SU-DHL-6 (cell line): ENCODE data around the gene NLGN2.

Experiments used
- H2AFZ ChIP-seq: fragments of 200-600 bp; sonication (generic); 2 replicates; pipeline ENCODE4 v1.6.1; 2014; ENCODE audit warnings: low read depth, mild to moderate bottlenecking, moderate library complexity, mixed read lengths, antibody characterized with exemption, low read length; ENCODE audit not compliant: severe bottlenecking
- H3F3A ChIP-seq: fragments of 200-600 bp; shearing (Covaris generic); 2 replicates; pipeline ENCODE4 v1.6.0; 2016; ENCODE audit warnings: antibody characterized with exemption, mild to moderate bottlenecking; ENCODE audit not compliant: insufficient read depth
- H3K27ac ChIP-seq: fragments of 200-600 bp; sonication (generic); 2 replicates; pipeline ENCODE4 v1.5.1; 2016; ENCODE audit warnings: low read depth, mild to moderate bottlenecking, low read length, moderate library complexity, mixed read lengths
- H3K27me3 ChIP-seq: fragments of 200-600 bp; sonication (generic), shearing (Covaris generic); 2 replicates; pipeline ENCODE4 v1.6.0; 2014; ENCODE audit warnings: mild to moderate bottlenecking, low read length
- H3K36me3 ChIP-seq: fragments of 200-600 bp; sonication (generic); 2 replicates; pipeline ENCODE4 v1.6.1; 2014; ENCODE audit warnings: mild to moderate bottlenecking, low read length, mixed read lengths
- H3K4me2 ChIP-seq: fragments of 300-600, 200-600 bp; shearing (Covaris generic), sonication (generic); 2 replicates; pipeline ENCODE4 v1.6.0; 2014; ENCODE audit warnings: low read length, low read depth, mild to moderate bottlenecking; ENCODE audit not compliant: poor library complexity, severe bottlenecking
- H3K4me3 ChIP-seq: fragments of 200-600 bp; sonication (generic); 2 replicates; pipeline ENCODE4 v1.5.1; 2014; ENCODE audit warnings: antibody characterized with exemption, low read length, mild to moderate bottlenecking, mixed read lengths; ENCODE audit not compliant: insufficient read depth, poor library complexity, severe bottlenecking
- H3K79me2 ChIP-seq: fragments of 200-600 bp; sonication (generic); 2 replicates; pipeline ENCODE4 v1.6.1; 2014; ENCODE audit warnings: mild to moderate bottlenecking, low read length, moderate library complexity; ENCODE audit not compliant: insufficient read depth
- H3K9ac ChIP-seq: fragments of 200-600 bp; sonication (generic); 2 replicates; pipeline ENCODE4 v1.7.0; 2014; ENCODE audit warnings: mild to moderate bottlenecking, low read length
- H3K9me2 ChIP-seq: fragments of 200-600 bp; sonication (generic); replicated peaks from 2 replicates; pipeline ENCODE4 v1.6.1; 2014; ENCODE audit warnings: low read length; ENCODE audit not compliant: insufficient read depth
- H3K9me3 ChIP-seq: fragments of 200-600 bp; sonication (generic); 2 replicates; pipeline ENCODE4 v1.6.1; 2014; ENCODE audit warnings: low read length, mixed read lengths; ENCODE audit not compliant: insufficient read depth
- H4K20me1 ChIP-seq: fragments of 200-600 bp; sonication (generic); 2 replicates; pipeline ENCODE4 v1.6.1; 2014; ENCODE audit warnings: low read depth, mild to moderate bottlenecking, antibody characterized with exemption, low read length, moderate library complexity, mixed read lengths
- CTCF ChIP-seq: fragments of 200-600 bp; sonication (generic); IDR thresholded peaks from one replicate; pipeline ENCODE4 v1.5.1; 2017; ENCODE audit warnings: antibody characterized with exemption, mild to moderate bottlenecking, low read length, moderate library complexity; ENCODE audit not compliant: insufficient read depth, poor library complexity, severe bottlenecking
- EZH2phosphoT487 ChIP-seq: fragments of 200-600 bp; sonication (generic), shearing (Covaris generic); conservative IDR thresholded peaks from 2 replicates; pipeline ENCODE4 v1.6.1; 2018; ENCODE audit warnings: mild to moderate bottlenecking, antibody characterized with exemption, low read length, moderate library complexity, mixed read lengths

The NLGN2 gene

GRCh38 chr17:7462474-7463371 lies 55.1 kb downstream of the NLGN2 start:
- no peaks in the 10 kb centered on the region for H3F3A ChIP-seq
- H3K36me3 ChIP-seq: no peaks in the 10 kb centered on the region
- no peak for TF ChIP-seq EZH2phosphoT487
- no peak for TF ChIP-seq CTCF
- no peak overlapping the region for H3K27ac ChIP-seq
- H3K79me2 ChIP-seq: no peaks in the 10 kb centered on the region
- no peaks in the 10 kb centered on the region for H3K9me3 ChIP-seq
- no peaks in the 10 kb centered on the region for H3K27me3 ChIP-seq
- no peak overlapping the region for H2AFZ ChIP-seq
- H3K4me2 ChIP-seq: no peak overlapping the region
- H3K9ac ChIP-seq: no peak overlapping the region
- no peak overlapping the region for H3K4me3 ChIP-seq
- no peaks in the 10 kb centered on the region for H4K20me1 ChIP-seq
- no peaks in the 10 kb centered on the region for H3K9me2 ChIP-seq

- H3F3A ChIP-seq: no peaks in the 10 kb centered on the region
- TF ChIP-seq EZH2phosphoT487 (no peak), CTCF (no peak)
- no peak overlapping the region for H3K9ac ChIP-seq
- H2AFZ ChIP-seq: no peak overlapping the region
- H3K4me3 ChIP-seq: no peak overlapping the region
- H3K36me3 ChIP-seq: no peaks in the 10 kb centered on the region
- H3K27ac ChIP-seq: no peak overlapping the region
- H3K79me2 ChIP-seq: no peaks in the 10 kb centered on the region
- H3K9me3 ChIP-seq: no peaks in the 10 kb centered on the region
- no peaks in the 10 kb centered on the region for H3K9me2 ChIP-seq
- H4K20me1 ChIP-seq: no peaks in the 10 kb centered on the region
- H3K4me2 ChIP-seq: no peak overlapping the region
- H3K27me3 ChIP-seq: no peaks in the 10 kb centered on the region
These were observed 55.8 kb downstream of the NLGN2 start for GRCh38 chr17:7463372-7463846.

- Histone ChIP-seq H4K20me1 (no peaks in the 10 kb centered on the region), H3K9me2 (no peaks in the 10 kb centered on the region), H3K4me3 (no peak overlapping the region), H3K4me2 (no peak overlapping the region), H3K27me3 (no peaks in the 10 kb centered on the region), H3K79me2 (no peaks in the 10 kb centered on the region), H3K27ac (no peak overlapping the region), H3F3A (no peaks in the 10 kb centered on the region), H3K9me3 (no peaks in the 10 kb centered on the region), H2AFZ (no peak overlapping the region), H3K36me3 (no peaks in the 10 kb centered on the region), H3K9ac (no peak overlapping the region)
- TF ChIP-seq EZH2phosphoT487: no peak
These were observed 56.4 kb downstream of the NLGN2 start for GRCh38 chr17:7464081-7464480.

GRCh38 chr17:7465597-7466275 lies 58.1 kb downstream of the NLGN2 start:
- Histone ChIP-seq H3K4me3 (no peak overlapping the region), H3K79me2 (no peaks in the 10 kb centered on the region), H3K9me3 (no peaks in the 10 kb centered on the region), H3F3A (no peaks in the 10 kb centered on the region), H3K27me3 (no peaks in the 10 kb centered on the region), H3K9ac (no peak overlapping the region), H3K36me3 (no peaks in the 10 kb centered on the region), H3K9me2 (no peaks in the 10 kb centered on the region), H3K27ac (no peak overlapping the region), H3K4me2 (no peak overlapping the region), H2AFZ (no peak overlapping the region), H4K20me1 (no peaks in the 10 kb centered on the region)
- no peak for TF ChIP-seq CTCF
- no peak for TF ChIP-seq EZH2phosphoT487
